NCI-H187 treated with DMSO at 0.1 percent for 48 hours (cell line): ENCODE measurements around the gene C6orf132.

Experiments
- DNase-seq: peaks from one replicate; lab custom pipeline; 2025; lab: John Stamatoyannopoulos, UW

The C6orf132 gene

GRCh38 chr6:42075159-42075838, 67.1 kb downstream of the C6orf132 start:
- DNase-seq = peak; percentile 1

GRCh38 chr6:42073287-42073686, 69.1 kb downstream of the C6orf132 start:
- DNase-seq = no peak

- DNase-seq = no peak
Observed at GRCh38 chr6:42071881-42072583, 70.4 kb downstream of the C6orf132 start.

GRCh38 chr6:42068872-42069522, 73.4 kb downstream of the C6orf132 start:
- DNase-seq = no peak

GRCh38 chr6:42068173-42068572, 74.2 kb downstream of the C6orf132 start:
- no peak for DNase-seq

- DNase-seq = no peak
Observed at GRCh38 chr6:42066156-42066675, 76.2 kb downstream of the C6orf132 start.

- DNase-seq = no peak
Observed at GRCh38 chr6:42059743-42060142, 82.7 kb downstream of the C6orf132 start.

GRCh38 chr6:42053601-42054000, 88.8 kb downstream of the C6orf132 start:
- DNase-seq = no peak

GRCh38 chr6:42051268-42051653, 91.2 kb downstream of the C6orf132 start:
- DNase-seq = no peak
